SK-N-SH treated with all-trans-retinoic acid at 6 μM for 48 hours (cell line): ENCODE data around the gene SLC34A1.

Experiments
- BACH2 ChIP-seq: fragments of 250-450 bp; sonication (Bioruptor Pico); IDR thresholded peaks from 2 replicates; pipeline ENCODE4 v1.9.0; 2021; ENCODE audit warnings: mild to moderate bottlenecking, borderline replicate concordance
- CREB5 ChIP-seq: fragments of 250-450 bp; sonication (Bioruptor Pico); IDR thresholded peaks from 2 replicates; pipeline ENCODE4 v1.5.1; 2020; ENCODE audit warnings: low read depth, mild to moderate bottlenecking, moderate library complexity
- ESRRG ChIP-seq: fragments of 250-450 bp; sonication (Bioruptor Pico); IDR thresholded peaks from 2 replicates; pipeline ENCODE4 v1.6.1; 2021; ENCODE audit warnings: mild to moderate bottlenecking
- PATZ1 ChIP-seq: fragments of 250-450 bp; sonication (Bioruptor Pico); IDR thresholded peaks from 2 replicates; pipeline ENCODE4 v1.8.0; 2020; ENCODE audit warnings: mild to moderate bottlenecking, moderate library complexity, borderline replicate concordance
- POU6F1 ChIP-seq: fragments of 250-450 bp; sonication (Bioruptor Pico); IDR thresholded peaks from 2 replicates; pipeline ENCODE4 v1.8.0; 2021; ENCODE audit warnings: low read depth, mild to moderate bottlenecking, moderate library complexity, borderline replicate concordance
- ZC3H10 ChIP-seq: fragments of 250-450 bp; sonication (Bioruptor Pico); IDR thresholded peaks from 2 replicates; pipeline ENCODE4 v1.5.1; 2021; ENCODE audit warnings: mild to moderate bottlenecking, moderate library complexity
- ZFP3 ChIP-seq: fragments of 250-450 bp; sonication (Bioruptor Pico); IDR thresholded peaks from 2 replicates; pipeline ENCODE4 v1.5.0; 2020; ENCODE audit warnings: mild to moderate bottlenecking, moderate library complexity

GRCh38 chr5:177431317-177432142 is 47.3 kb downstream of the SLC34A1 start:
- TF ChIP-seq POU6F1 (CRISPR knock-in tag) (no peak), ESRRG (no peak), BACH2 (CRISPR knock-in tag) (no peak), PATZ1 (no peak), ZFP3 (no peak), ZC3H10 (CRISPR knock-in tag) (no peak), CREB5 (CRISPR knock-in tag) (no peak)
